Measurements from ENCODE around the gene SLC1A6.

DNA sequence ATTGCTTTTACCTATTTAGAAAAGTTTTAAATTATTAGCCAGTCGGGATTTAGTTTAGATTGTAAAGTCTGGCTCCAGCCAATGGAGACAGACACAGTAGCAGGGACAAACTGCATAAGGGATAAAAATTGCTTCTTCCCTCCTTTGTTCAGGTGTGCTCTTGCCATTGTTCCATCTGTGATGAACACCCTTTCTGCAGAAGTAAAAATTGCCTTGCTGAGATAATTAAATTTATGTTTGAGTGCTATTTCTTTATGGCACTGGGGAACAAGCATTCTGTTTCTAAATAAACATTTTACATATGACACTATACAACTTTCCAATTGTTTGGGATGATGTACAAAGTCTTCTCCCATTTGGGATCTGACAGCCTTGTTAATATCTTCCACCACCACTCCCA is 20.4 kb downstream of the SLC1A6 start:
- TF ChIP-seq BHLHE40 (IDR thresholded peaks at IDR 0.05; ENCODE audit: low read depth, low read length): no peak
- no peak for TF ChIP-seq CEBPB (IDR thresholded peaks at IDR 0.05; ENCODE audit: low read depth, low read length)
- TF ChIP-seq CTCF (conservative IDR thresholded peaks at IDR 0.05; ENCODE audit: low read depth, low read length): no peak
- TF ChIP-seq CHD1 (IDR thresholded peaks at IDR 0.05; ENCODE audit: low read depth, low read length): no peak
- TF ChIP-seq RCOR1 (IDR thresholded peaks at IDR 0.05; ENCODE audit: insufficient replicate concordance, low read length): no peak
- TF ChIP-seq POLR2A (IDR thresholded peaks at IDR 0.05; ENCODE audit: low read depth, low read length): no peak
- TF ChIP-seq NFE2L2 (IDR thresholded peaks at IDR 0.05; ENCODE audit: low read depth, low read length): no peak
- TF ChIP-seq MAZ (IDR thresholded peaks at IDR 0.05; ENCODE audit: borderline replicate concordance, low read depth, low read length): no peak
- no peak for TF ChIP-seq SMC3 (IDR thresholded peaks at IDR 0.05; ENCODE audit: low read depth, low read length)
- no peak for TF ChIP-seq ELK1 (IDR thresholded peaks at IDR 0.05; ENCODE audit: borderline replicate concordance, low read depth, low read length)
- no peak for TF ChIP-seq MAFK (IDR thresholded peaks at IDR 0.05; ENCODE audit: low read depth, low read length)
- TF ChIP-seq USF2 (IDR thresholded peaks at IDR 0.05; ENCODE audit: low read depth, low read length): no peak
